Spleen (tissue), 7 donors: ENCODE measurements around the gene RPP30.
"Not testable (repeated sequence)": the region's sequence is repeated elsewhere in the genome, so short reads cannot be mapped to it uniquely, and the experiment has no call there.

ENCODE experiments used
- POLR2A ChIP-seq, 3 donors: fragments of 450-650 bp; IDR thresholded peaks; one replicate each; pipeline ENCODE4 v1.5.1; 2017; ENCODE audit warnings: antibody characterized with exemption in 3 of 3, mild to moderate bottlenecking in 1 of 3
- TF ChIP-seq, protein P1 (sequence below), 11 experiments: fragments of 200-600 bp in 7 of 11; fragments of 450-650 bp in 4 of 11; sonication (generic) in 4 of 11; IDR thresholded peaks in 8 of 11; conservative IDR thresholded peaks in 3 of 11; 1 replicate in 7 of 11; 2 replicates in 4 of 11; pipeline versions ENCODE4 v1.4.0 to v1.8.0; 2016 to 2021; ENCODE audit warnings: antibody characterized with exemption in 11 of 11, inconsistent platforms in 4 of 11, mild to moderate bottlenecking in 1 of 11
- donor health status: DM: no; HTN: no; CAD: no; lungs with moderate emphysema.
- donor health status: DM: no; HTN: no; CAD: no.
- donor health status: DM: no; HTN: no; CAD: no.

- TF ChIP-seq, protein P1, sequence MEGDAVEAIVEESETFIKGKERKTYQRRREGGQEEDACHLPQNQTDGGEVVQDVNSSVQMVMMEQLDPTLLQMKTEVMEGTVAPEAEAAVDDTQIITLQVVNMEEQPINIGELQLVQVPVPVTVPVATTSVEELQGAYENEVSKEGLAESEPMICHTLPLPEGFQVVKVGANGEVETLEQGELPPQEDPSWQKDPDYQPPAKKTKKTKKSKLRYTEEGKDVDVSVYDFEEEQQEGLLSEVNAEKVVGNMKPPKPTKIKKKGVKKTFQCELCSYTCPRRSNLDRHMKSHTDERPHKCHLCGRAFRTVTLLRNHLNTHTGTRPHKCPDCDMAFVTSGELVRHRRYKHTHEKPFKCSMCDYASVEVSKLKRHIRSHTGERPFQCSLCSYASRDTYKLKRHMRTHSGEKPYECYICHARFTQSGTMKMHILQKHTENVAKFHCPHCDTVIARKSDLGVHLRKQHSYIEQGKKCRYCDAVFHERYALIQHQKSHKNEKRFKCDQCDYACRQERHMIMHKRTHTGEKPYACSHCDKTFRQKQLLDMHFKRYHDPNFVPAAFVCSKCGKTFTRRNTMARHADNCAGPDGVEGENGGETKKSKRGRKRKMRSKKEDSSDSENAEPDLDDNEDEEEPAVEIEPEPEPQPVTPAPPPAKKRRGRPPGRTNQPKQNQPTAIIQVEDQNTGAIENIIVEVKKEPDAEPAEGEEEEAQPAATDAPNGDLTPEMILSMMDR (IDR thresholded peaks at IDR 0.05 in 8 of 11, conservative IDR thresholded peaks at IDR 0.05 in 3 of 11), result not testable (repeated sequence)
- not testable (repeated sequence) for TF ChIP-seq POLR2A (IDR thresholded peaks at IDR 0.05)
Observed at GRCh38 chr10:90942980-90943379, 71.2 kb downstream of the RPP30 start.
